HCT116 (cell line): ENCODE data around the gene NEK5.

Experiments used
- CTCF ChIP-seq, 3 experiments: fragments of 200-600 bp in 1 of 3; sonication (generic) in 1 of 3; IDR thresholded peaks in 2 of 3; conservative IDR thresholded peaks in 1 of 3; 2 replicates each; pipeline ENCODE4 v1.5.1; 2012 to 2017; ENCODE audit warnings: low read depth in 2 of 3, low read length in 2 of 3, antibody characterized with exemption in 1 of 3, borderline replicate concordance in 1 of 3, control low read depth in 1 of 3, mild to moderate bottlenecking in 1 of 3, mixed read lengths in 1 of 3, mixed run types in 1 of 3, moderate library complexity in 1 of 3; ENCODE audit not compliant: insufficient read depth in 1 of 3
- EZH2 ChIP-seq: fragments of 200-600 bp; sonication (generic); IDR thresholded peaks from 2 replicates; pipeline ENCODE4 v1.6.1; 2017; ENCODE audit warnings: antibody characterized with exemption, mixed run types
- FOSL1 ChIP-seq: IDR thresholded peaks from 2 replicates; pipeline ENCODE4 v1.6.1; 2012; ENCODE audit warnings: low read depth
- JUND ChIP-seq: IDR thresholded peaks from 2 replicates; pipeline ENCODE4 v1.6.1; 2012
- POLR2A ChIP-seq: IDR thresholded peaks from 2 replicates; pipeline ENCODE4 v1.7.0; 2011; ENCODE audit warnings: borderline replicate concordance; ENCODE audit not compliant: insufficient read depth, insufficient read length; ENCODE audit errors: extremely low read depth
- POLR2AphosphoS5 ChIP-seq: IDR thresholded peaks from 2 replicates; pipeline ENCODE4 v1.6.1; 2011; ENCODE audit warnings: mild to moderate bottlenecking, low read depth, low read length, moderate library complexity
- SRF ChIP-seq: IDR thresholded peaks from 2 replicates; pipeline ENCODE4 v1.6.1; 2012; ENCODE audit warnings: low read depth
- TCF7L2 ChIP-seq: IDR thresholded peaks from 2 replicates; pipeline ENCODE4 v1.7.0; 2011; ENCODE audit warnings: borderline replicate concordance, inconsistent platforms; ENCODE audit not compliant: insufficient read depth, insufficient read length; ENCODE audit errors: extremely low read depth
- YY1 ChIP-seq: IDR thresholded peaks from 2 replicates; pipeline ENCODE4 v1.6.1; 2011; ENCODE audit warnings: low read length, low read depth, moderate library complexity, mild to moderate bottlenecking; ENCODE audit not compliant: insufficient replicate concordance; ENCODE audit errors: extremely low read depth
- TF ChIP-seq, protein P1 (sequence below): IDR thresholded peaks from 2 replicates; pipeline ENCODE4 v1.6.1; 2012; ENCODE audit warnings: low read depth

DNA sequence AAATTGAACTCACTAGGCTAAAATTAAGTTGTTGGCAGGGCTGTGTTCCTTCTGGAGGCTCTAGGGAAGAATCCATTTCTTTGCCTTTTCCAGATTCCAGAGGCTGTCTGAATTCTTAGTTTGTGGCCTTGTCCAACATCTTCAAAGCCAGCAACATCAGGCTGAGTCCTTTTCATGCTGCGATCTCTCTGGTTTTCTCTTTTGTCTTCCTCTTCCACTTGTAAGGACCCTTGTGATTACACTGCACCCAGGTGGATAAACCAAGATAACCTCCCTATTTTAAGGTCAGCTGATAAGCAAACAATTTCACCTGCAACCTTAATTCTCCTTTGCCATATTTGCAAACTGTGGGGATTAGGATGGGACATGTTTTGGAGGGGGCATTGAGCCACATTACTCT is 92.8 kb downstream of the NEK5 start:
- TF ChIP-seq, protein P1, sequence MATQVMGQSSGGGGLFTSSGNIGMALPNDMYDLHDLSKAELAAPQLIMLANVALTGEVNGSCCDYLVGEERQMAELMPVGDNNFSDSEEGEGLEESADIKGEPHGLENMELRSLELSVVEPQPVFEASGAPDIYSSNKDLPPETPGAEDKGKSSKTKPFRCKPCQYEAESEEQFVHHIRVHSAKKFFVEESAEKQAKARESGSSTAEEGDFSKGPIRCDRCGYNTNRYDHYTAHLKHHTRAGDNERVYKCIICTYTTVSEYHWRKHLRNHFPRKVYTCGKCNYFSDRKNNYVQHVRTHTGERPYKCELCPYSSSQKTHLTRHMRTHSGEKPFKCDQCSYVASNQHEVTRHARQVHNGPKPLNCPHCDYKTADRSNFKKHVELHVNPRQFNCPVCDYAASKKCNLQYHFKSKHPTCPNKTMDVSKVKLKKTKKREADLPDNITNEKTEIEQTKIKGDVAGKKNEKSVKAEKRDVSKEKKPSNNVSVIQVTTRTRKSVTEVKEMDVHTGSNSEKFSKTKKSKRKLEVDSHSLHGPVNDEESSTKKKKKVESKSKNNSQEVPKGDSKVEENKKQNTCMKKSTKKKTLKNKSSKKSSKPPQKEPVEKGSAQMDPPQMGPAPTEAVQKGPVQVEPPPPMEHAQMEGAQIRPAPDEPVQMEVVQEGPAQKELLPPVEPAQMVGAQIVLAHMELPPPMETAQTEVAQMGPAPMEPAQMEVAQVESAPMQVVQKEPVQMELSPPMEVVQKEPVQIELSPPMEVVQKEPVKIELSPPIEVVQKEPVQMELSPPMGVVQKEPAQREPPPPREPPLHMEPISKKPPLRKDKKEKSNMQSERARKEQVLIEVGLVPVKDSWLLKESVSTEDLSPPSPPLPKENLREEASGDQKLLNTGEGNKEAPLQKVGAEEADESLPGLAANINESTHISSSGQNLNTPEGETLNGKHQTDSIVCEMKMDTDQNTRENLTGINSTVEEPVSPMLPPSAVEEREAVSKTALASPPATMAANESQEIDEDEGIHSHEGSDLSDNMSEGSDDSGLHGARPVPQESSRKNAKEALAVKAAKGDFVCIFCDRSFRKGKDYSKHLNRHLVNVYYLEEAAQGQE = no peak
- TF ChIP-seq CTCF (IDR thresholded peaks at IDR 0.05 in 2 of 3, conservative IDR thresholded peaks at IDR 0.05 in 1 of 3; ENCODE audit: borderline replicate concordance in 1 of 3, insufficient read depth in 1 of 3, low read depth in 2 of 3, low read length in 2 of 3) = no peak
- TF ChIP-seq POLR2AphosphoS5 = no peak
- no peak for TF ChIP-seq POLR2A
- no peak for TF ChIP-seq SRF
- TF ChIP-seq YY1 = no peak
- TF ChIP-seq JUND = no peak
- TF ChIP-seq FOSL1 = no peak
- TF ChIP-seq TCF7L2 = no peak
- no peak for TF ChIP-seq EZH2
